Fibroblast of villous mesenchyme (primary cell): Measurements from ENCODE around the gene SPRR2B. TPM values are rescaled to one million over a fixed set of nuclear protein-coding genes. Genes with fewer than 3 reads are reported as not detected.
"Not testable (repeated sequence)": the region's sequence is repeated elsewhere in the genome, so short reads cannot be mapped to it uniquely, and the experiment has no call there.

Experiments
- DNase-seq: peaks from one replicate; pipeline ENCODE4 v3.0.0-alpha.2; 2010; ENCODE audit warnings: low read depth
- H3K4me3 ChIP-seq: 2 replicates; pipeline ENCODE4 v1.5.1; 2011; ENCODE audit warnings: low read depth, mild to moderate bottlenecking, low read length
- total RNA-seq: library from RNA; depleted of rRNA; stranded (reverse); fragments of >200 nt; gene quantifications from 2 replicates; pipeline ENCODE4 v1.2.3, GENCODE V29; 2012
- TF ChIP-seq, protein P1 (sequence below): IDR thresholded peaks from 2 replicates; pipeline ENCODE4 v1.5.1; 2012; ENCODE audit warnings: low read depth, mild to moderate bottlenecking, low read length; ENCODE audit not compliant: insufficient read depth

The SPRR2B gene
- total RNA-seq, 1 donor = not detected

DNA sequence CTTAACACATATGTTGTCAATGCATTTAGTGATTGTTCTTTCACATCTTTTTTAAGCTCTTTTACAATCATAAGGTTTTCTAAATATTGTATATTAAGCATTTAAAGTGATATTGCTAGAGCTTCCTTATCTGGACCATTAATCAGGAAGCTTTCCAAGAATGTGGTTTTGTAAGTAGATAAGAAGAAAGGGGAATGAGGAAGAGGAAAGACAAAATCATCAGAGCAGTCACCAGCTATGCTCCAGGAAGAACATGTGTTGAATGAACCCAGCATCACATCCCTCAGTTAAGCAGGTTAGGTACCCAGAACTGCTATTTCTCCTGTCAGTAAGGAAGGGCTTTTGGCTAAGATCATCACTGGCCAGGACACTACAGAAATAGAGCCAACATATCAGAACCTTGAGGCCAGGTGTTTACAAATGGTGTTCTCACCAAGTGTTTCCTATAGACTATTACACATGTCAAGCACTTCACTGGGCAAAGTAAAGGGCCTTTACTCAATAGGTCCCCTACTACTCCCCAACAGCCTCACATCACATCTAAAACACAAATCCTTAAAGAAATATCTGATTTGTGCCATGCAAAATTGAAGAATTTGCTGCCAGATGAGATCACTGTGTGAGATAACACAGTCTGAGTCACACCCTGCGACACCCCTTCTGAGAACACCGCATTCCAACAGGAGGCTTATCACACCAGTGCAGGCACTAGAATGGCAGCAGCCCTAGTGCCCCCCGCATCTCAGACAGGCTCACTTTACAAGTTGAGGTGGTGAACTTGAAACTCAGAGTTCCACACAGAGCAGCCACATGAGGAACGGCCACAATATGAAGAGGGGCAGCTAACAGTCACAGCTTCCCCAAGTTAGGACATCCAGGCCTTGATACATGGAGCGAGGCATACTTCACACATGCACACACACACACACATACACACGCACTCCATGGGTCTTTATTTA is 12.3 kb downstream of the SPRR2B start:
- no peak for DNase-seq
- TF ChIP-seq, protein P1, sequence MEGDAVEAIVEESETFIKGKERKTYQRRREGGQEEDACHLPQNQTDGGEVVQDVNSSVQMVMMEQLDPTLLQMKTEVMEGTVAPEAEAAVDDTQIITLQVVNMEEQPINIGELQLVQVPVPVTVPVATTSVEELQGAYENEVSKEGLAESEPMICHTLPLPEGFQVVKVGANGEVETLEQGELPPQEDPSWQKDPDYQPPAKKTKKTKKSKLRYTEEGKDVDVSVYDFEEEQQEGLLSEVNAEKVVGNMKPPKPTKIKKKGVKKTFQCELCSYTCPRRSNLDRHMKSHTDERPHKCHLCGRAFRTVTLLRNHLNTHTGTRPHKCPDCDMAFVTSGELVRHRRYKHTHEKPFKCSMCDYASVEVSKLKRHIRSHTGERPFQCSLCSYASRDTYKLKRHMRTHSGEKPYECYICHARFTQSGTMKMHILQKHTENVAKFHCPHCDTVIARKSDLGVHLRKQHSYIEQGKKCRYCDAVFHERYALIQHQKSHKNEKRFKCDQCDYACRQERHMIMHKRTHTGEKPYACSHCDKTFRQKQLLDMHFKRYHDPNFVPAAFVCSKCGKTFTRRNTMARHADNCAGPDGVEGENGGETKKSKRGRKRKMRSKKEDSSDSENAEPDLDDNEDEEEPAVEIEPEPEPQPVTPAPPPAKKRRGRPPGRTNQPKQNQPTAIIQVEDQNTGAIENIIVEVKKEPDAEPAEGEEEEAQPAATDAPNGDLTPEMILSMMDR = no peak
- H3K4me3 ChIP-seq = no peak overlapping the region

DNA sequence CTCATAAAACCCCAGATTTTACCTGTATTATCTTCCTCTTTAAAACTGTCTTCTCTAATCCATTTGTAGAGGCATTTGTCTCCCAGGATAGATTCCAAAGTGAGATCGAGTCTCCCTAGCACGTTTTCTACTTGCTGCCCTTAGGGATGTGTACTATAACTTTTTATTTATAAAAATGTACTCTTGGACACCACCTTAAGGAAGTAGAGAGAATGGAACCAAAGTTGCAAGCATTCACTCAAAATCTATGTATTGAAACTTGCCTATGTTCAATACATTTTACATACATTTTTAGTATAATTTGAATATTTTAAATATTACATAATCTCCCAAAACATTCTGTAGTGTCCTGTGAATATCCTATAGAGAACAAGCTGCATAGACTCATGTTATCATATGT is 13.3 kb downstream of the SPRR2B start:
- H3K4me3 ChIP-seq = no peak overlapping the region
- no peak for DNase-seq
- TF ChIP-seq, protein P1 = no peak

DNA sequence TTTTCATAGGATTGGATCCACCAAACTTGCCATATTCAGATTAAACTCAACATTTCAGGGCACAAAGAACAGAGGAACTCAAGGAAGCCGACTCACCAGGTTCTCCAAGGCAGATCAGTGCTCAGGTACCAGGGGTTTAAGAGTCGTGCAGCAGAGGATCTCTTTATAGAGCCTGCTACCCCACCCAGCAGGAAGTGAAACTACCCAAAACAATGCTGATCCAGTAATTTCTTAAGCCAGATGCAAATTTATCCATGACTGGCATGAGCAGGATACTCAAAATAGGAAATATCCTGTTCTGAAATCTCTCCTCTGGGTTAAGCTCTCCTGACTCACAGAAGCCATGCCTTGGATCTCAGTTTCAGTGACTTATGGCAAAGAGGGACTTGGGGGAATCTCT is 14.0 kb downstream of the SPRR2B start, which contains the start of gene SPRR2A:
Gene SPRR2A (minus strand): TSS at position 138 of the 400 bp plus-strand sequence. CDS start 777 bp downstream, outside the sequence.
- TF ChIP-seq, protein P1 = no peak
- no peak within 1 kb of the TSS for H3K4me3 ChIP-seq
- no peak for DNase-seq

DNA sequence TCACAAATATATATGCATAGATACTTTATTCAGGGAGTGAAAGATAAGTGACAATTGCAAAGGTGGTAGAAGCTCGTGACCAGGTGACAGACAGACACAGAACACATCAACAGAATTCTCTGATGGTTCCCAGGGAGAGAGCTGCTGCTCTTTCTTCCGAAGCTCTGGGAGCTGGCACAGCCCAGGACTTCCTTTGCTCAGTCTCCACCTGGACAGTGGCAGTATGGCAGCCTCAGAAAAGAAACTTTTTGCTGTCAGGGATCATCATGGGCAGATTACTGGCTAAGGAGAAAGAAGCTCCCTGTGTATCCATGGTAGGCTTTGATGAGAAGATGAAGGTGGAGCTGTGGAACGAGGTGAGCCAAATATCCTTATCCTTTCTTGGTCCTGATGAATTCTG is 15.3 kb downstream of the SPRR2B start:
- not testable (repeated sequence) for DNase-seq

DNA sequence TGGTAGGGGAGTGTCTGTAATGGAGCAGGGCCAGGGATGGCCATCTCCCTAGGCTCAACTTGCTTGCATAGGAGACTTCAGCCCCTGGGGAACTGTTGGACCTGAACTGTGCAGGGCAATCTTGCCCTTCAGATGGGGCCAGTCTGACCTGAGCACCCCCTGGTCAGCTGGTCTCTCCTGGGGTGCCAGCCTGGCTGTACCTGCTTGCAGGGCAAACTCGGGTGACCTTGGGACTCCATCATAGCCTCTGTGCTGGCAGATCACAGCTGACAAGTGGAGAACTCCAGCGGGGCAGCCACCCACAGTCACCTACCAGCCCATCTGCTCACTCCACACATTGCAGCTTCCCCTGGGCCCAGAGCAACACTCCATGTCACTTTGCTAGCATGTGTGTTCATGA is 22.2 kb downstream of the SPRR2B start:
- H3K4me3 ChIP-seq = no peak overlapping the region
- DNase-seq = no peak

More for the DNA sequence above, 15.3 kb downstream of the SPRR2B start:
- H3K4me3 ChIP-seq = not testable (repeated sequence)

DNA sequence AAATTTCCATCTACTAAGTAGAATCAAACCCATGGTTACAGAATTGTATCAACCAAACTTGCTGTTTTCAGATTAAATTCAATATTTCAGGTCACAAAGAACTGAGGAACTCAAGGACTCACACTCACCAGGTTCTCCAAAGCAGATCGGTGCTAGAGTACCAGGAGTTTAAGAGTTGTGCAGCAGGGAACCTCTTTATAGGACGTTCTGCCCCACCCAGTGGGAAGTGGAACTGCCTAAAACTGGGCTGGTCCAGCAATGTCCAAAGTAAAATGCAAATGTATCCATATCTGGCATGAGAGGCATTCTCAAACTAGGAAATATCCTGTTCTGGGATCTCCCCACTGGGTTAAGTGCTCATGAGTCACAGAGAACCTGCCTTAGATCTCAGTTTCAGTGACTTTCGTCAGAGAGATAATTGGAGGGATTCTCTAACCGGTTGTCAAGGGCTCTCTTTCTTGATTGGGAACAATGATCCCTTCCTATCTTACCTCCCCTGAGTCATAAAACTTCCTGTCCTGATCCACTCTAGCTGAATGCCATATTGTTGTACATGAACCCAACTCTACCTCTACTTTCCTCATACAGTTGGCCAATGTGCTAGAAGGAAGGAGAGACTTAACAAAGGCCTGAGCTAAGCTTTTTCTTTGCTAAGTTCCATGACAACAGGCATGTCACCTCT is 30.3 kb downstream of the SPRR2B start, which contains the start of gene SPRR2D:
Gene SPRR2D (minus strand): TSS at position 171 of the 682 bp plus-strand sequence. CDS start 774 bp downstream, outside the sequence.
- TF ChIP-seq, protein P1 = no peak
- DNase-seq = no peak
- H3K4me3 ChIP-seq = no peak within 1 kb of the TSS

More for the DNA sequence above, 22.2 kb downstream of the SPRR2B start:
- TF ChIP-seq, protein P1 = no peak

DNA sequence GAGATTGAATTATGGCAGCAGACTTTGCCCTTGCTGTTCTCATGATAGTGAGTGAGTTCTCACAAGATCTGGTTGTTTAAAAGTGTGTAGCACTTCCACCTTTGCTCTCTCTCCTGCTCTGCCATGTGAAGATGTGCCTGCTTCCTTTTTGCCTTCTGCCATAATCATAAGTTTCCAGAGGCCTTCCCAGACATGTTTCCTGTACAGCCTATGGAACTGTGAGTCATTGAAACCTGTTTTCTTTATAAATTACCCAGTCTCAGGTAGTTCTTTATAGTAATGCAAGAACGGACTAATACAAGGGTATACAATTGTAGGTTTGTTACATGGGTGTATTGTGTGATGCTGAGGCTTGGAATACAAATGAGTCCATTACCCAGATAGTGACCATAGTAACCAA is 36.2 kb downstream of the SPRR2B start:
- no peak overlapping the region for H3K4me3 ChIP-seq
- TF ChIP-seq, protein P1 = no peak
- no peak for DNase-seq
